DND-41 (cell line): ENCODE results near the gene RUNX1.
A peak's percentile ranks its signal among the peaks of the same experiment; 100 is the strongest.

Source experiments
- ATAC-seq: fragments of 200-7000 bp; cut with Tn5 transposase; 3 replicates; pipeline ENCODE4 v1.9.1; 2021; ENCODE audit warnings: low read depth; ENCODE audit not compliant: insufficient read depth
- DNase-seq: peaks from one replicate; pipeline ENCODE4 v3.0.0-alpha.2; 2020
- H2AFZ ChIP-seq: 2 replicates; pipeline ENCODE4 v1.6.0; 2012; ENCODE audit warnings: low read depth, low read length
- H3K27ac ChIP-seq: 2 replicates; pipeline ENCODE4 v1.5.1; 2012; ENCODE audit warnings: low read length, inconsistent platforms
- H3K27me3 ChIP-seq: fragments of 200-600 bp; sonication (generic); 2 replicates; pipeline ENCODE4 v1.6.0; 2012; ENCODE audit warnings: low read length, mild to moderate bottlenecking, inconsistent platforms; ENCODE audit not compliant: insufficient read depth, poor library complexity
- H3K36me3 ChIP-seq: 2 replicates; pipeline ENCODE4 v1.5.1; 2012; ENCODE audit warnings: low read length, inconsistent platforms; ENCODE audit not compliant: insufficient read depth
- H3K4me1 ChIP-seq: 2 replicates; pipeline ENCODE4 v1.5.1; 2012; ENCODE audit warnings: mild to moderate bottlenecking, low read length; ENCODE audit not compliant: insufficient read depth
- H3K4me2 ChIP-seq: 2 replicates; pipeline ENCODE4 v1.6.0; 2012; ENCODE audit warnings: mild to moderate bottlenecking, moderate library complexity, low read length, inconsistent platforms; ENCODE audit not compliant: insufficient read depth
- H3K4me3 ChIP-seq, 2 experiments: fragments of 200-600 bp in 1 of 2; shearing (Covaris generic) in 1 of 2; 2 replicates each; pipeline ENCODE4 v1.5.1; 2012 to 2016; ENCODE audit warnings: inconsistent platforms in 2 of 2, low read length in 2 of 2, mild to moderate bottlenecking in 2 of 2, low read depth in 1 of 2, moderate library complexity in 1 of 2
- H3K79me2 ChIP-seq: 2 replicates; pipeline ENCODE4 v1.6.0; 2012; ENCODE audit warnings: low read length, inconsistent platforms; ENCODE audit not compliant: insufficient read depth
- H3K9ac ChIP-seq: 2 replicates; pipeline ENCODE4 v1.6.0; 2012; ENCODE audit warnings: low read depth, mild to moderate bottlenecking, inconsistent platforms, low read length, moderate library complexity
- H3K9me3 ChIP-seq: 2 replicates; pipeline ENCODE4 v1.5.1; 2012; ENCODE audit warnings: low read length, moderate library complexity, mild to moderate bottlenecking, inconsistent platforms; ENCODE audit not compliant: insufficient read depth, severe bottlenecking
- H4K20me1 ChIP-seq: 2 replicates; pipeline ENCODE4 v1.6.0; 2012; ENCODE audit warnings: low read length; ENCODE audit not compliant: insufficient read depth
- EZH2 ChIP-seq: IDR thresholded peaks from 3 replicates; pipeline ENCODE4 v1.6.1; 2012; ENCODE audit warnings: borderline replicate concordance, low read depth, mild to moderate bottlenecking, moderate library complexity, low read length, inconsistent platforms; ENCODE audit not compliant: severe bottlenecking
- TF ChIP-seq, protein P1 (sequence below): IDR thresholded peaks from 2 replicates; pipeline ENCODE4 v1.5.1; 2012; ENCODE audit warnings: borderline replicate concordance, low read length, moderate library complexity, mild to moderate bottlenecking; ENCODE audit not compliant: poor library complexity, severe bottlenecking; ENCODE audit errors: extremely low read depth

Gene RUNX1

DNA sequence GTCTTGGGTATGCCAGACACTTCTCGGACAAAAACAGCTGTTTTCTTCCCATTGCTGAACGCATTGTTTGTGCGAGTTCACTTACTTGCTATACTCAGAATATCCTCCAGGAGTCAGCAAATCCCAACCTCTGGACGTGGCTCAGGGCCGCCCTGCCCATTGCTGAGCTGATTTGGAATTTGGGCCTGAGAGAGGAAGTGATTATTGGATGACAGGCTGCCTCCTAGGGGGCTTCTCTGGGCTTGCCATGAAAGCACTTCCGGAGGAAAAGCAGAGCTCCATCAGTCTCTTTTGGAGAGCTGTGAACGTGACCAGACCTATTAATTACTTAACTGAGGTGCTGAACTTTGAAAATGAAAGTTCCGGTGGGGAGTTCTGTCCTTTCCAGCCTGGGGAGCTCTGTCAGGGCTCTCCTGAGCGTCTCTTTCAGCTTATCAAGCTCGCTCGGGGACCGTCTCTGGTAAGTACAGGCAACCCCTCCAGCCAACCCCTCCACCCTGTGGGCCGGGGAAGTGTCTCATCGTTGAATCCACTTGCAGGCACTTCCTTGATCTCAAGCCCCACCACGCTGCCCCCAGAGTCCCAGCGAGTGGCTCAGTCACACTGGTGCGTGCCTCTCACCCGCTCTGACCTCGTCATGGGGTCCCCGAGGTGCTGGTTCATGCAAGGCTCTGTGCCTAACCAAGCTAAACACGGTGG lies 303.4 kb downstream of the RUNX1 start:
- ATAC-seq: peak; percentile 90
- H3K27ac ChIP-seq: peak overlapping the region; percentile 42; the same call in 1 of the 2 replicates
- H3K36me3 ChIP-seq: no peaks in the 10 kb centered on the region
- H2AFZ ChIP-seq: peak overlapping the region; percentile 56
- H3K9ac ChIP-seq: no peak overlapping the region
- peaks cover 12% of the 10 kb centered on the region for H3K4me1 ChIP-seq
- peaks cover 6% of the 10 kb centered on the region for H3K27me3 ChIP-seq
- H4K20me1 ChIP-seq: no peaks in the 10 kb centered on the region
- peak; percentile 63 for DNase-seq
- H3K9me3 ChIP-seq: no peaks in the 10 kb centered on the region
- peak overlapping the region; percentile 36; the same call in 1 of the 2 replicates for H3K4me2 ChIP-seq
- TF ChIP-seq, protein P1, sequence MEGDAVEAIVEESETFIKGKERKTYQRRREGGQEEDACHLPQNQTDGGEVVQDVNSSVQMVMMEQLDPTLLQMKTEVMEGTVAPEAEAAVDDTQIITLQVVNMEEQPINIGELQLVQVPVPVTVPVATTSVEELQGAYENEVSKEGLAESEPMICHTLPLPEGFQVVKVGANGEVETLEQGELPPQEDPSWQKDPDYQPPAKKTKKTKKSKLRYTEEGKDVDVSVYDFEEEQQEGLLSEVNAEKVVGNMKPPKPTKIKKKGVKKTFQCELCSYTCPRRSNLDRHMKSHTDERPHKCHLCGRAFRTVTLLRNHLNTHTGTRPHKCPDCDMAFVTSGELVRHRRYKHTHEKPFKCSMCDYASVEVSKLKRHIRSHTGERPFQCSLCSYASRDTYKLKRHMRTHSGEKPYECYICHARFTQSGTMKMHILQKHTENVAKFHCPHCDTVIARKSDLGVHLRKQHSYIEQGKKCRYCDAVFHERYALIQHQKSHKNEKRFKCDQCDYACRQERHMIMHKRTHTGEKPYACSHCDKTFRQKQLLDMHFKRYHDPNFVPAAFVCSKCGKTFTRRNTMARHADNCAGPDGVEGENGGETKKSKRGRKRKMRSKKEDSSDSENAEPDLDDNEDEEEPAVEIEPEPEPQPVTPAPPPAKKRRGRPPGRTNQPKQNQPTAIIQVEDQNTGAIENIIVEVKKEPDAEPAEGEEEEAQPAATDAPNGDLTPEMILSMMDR: peak; percentile 85
- no peak for TF ChIP-seq EZH2
- H3K79me2 ChIP-seq: no peaks in the 10 kb centered on the region
- no peak overlapping the region; a peak in 1 of 4 replicates for H3K4me3 ChIP-seq

DNA sequence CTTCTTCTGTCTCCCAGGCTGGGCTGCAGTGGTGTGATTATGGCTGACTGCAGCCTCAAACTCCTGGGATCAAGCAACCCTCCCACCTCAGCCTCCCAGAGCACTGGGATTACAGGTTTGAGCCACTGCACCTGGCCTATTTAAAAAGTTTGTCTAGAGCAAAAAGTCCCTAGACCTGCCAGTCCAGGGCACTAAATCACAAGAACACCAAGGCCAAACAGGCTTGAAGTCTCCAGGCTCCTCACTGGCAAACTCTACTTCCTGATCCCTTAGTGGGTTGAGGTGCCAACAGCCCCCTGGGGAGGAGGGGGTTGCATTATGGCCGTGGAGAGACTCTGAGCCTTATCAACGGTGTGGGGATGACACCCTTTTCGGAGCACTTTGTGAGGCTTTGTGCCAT lies 304.3 kb downstream of the RUNX1 start:
- H4K20me1 ChIP-seq: no peaks in the 10 kb centered on the region
- peaks cover 12% of the 10 kb centered on the region for H3K4me1 ChIP-seq
- no peak overlapping the region for H3K4me3 ChIP-seq
- ATAC-seq: no peak
- no peak overlapping the region for H2AFZ ChIP-seq
- H3K9me3 ChIP-seq: no peaks in the 10 kb centered on the region
- no peaks in the 10 kb centered on the region for H3K79me2 ChIP-seq
- no peak for DNase-seq
- H3K27me3 ChIP-seq: peaks cover 8% of the 10 kb centered on the region
- no peak overlapping the region for H3K4me2 ChIP-seq
- no peak for TF ChIP-seq EZH2
- TF ChIP-seq, protein P1: no peak
- H3K9ac ChIP-seq: no peak overlapping the region
- no peak overlapping the region for H3K27ac ChIP-seq
- H3K36me3 ChIP-seq: no peaks in the 10 kb centered on the region

- Histone ChIP-seq H3K9ac (no peak overlapping the region), H3K36me3 (no peaks in the 10 kb centered on the region), H3K4me2 (no peak overlapping the region), H3K27me3 (peaks cover 8% of the 10 kb centered on the region), H3K9me3 (no peaks in the 10 kb centered on the region), H3K27ac (no peak overlapping the region), H3K79me2 (no peaks in the 10 kb centered on the region), H4K20me1 (no peaks in the 10 kb centered on the region), H3K4me3 (no peak overlapping the region), H3K4me1 (peaks cover 12% of the 10 kb centered on the region), H2AFZ (no peak overlapping the region)
- ATAC-seq (no peak), DNase-seq (no peak)
- no peak for TF ChIP-seq EZH2
- TF ChIP-seq, protein P1: no peak
Observed at GRCh38 chr21:34743831-34744230, 305.3 kb downstream of the RUNX1 start.
